D721Med (cell line): ENCODE measurements around the gene WDR88.

Experiments used
- DNase-seq: peaks from one replicate; pipeline ENCODE4 v3.0.0; 2011; ENCODE audit warnings: low spot score; ENCODE audit not compliant: insufficient read length
- FAIRE-seq: peaks from 2 replicates; lab custom pipeline; 2011; peaks lifted over from hg19 to GRCh38; lab: Jason Lieb, UNC
- CTCF ChIP-seq: IDR thresholded peaks from 2 replicates; pipeline ENCODE4 v1.5.1; 2012; ENCODE audit warnings: mild to moderate bottlenecking, control low read depth; ENCODE audit not compliant: insufficient read depth; ENCODE audit errors: missing control alignments

Gene WDR88

DNA sequence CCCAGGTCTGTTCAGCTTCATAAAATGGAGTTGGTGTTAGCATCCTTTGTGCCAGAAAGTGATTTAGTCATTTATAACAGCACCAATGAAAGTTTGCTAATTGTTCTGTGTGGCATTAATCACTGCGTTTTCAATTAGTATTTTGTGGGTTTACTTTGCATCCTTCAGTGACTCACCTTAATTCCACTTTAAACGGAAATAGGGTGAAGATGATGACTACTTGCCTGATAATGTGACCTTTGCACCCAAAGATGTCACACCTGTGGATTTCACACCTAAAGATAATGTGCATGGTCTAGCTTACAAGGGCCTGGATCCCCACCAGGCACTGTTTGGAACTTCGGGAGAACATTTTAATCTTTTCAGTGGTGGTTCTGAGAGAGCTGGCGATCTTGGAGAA lies 35.9 kb upstream of the WDR88 start:
- FAIRE-seq: no peak
- no peak for DNase-seq
- TF ChIP-seq CTCF: no peak

DNA sequence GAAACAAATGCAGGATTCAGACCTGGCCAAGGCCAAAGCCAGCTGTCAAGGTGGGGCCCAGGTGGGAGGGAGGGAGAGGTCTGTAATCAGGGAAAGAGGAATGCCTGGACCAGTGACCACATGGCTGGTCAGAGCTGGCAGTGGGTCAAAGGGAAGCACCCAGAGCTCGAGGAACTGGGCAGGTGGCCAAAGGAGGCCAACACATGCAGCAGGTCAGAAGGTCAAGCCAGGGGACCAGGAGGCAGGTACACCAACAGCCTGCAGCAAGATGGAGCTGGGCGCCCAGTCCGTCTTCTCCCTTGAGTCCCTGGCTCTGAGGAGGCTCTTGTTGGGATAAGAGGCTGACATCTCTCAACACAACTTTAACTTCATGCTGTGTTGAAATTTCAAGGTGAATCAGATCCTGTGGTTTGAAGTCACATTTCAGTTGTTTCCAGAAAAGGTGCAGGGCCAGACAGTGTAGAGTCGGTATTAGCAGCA lies 33.8 kb upstream of the WDR88 start:
- FAIRE-seq: no peak
- DNase-seq: no peak
- TF ChIP-seq CTCF: no peak

- DNase-seq: no peak
- FAIRE-seq: no peak
Measured at GRCh38 chr19:33100894-33101644, 30.8 kb upstream of the WDR88 start.

GRCh38 chr19:33102893-33103292 lies 29.0 kb upstream of the WDR88 start:
- FAIRE-seq (no peak), DNase-seq (no peak)
- no peak for TF ChIP-seq CTCF

More at GRCh38 chr19:33100894-33101644, 30.8 kb upstream of the WDR88 start:
- TF ChIP-seq CTCF: no peak

GRCh38 chr19:33108161-33108560 lies 23.8 kb upstream of the WDR88 start:
- TF ChIP-seq CTCF: no peak

DNA sequence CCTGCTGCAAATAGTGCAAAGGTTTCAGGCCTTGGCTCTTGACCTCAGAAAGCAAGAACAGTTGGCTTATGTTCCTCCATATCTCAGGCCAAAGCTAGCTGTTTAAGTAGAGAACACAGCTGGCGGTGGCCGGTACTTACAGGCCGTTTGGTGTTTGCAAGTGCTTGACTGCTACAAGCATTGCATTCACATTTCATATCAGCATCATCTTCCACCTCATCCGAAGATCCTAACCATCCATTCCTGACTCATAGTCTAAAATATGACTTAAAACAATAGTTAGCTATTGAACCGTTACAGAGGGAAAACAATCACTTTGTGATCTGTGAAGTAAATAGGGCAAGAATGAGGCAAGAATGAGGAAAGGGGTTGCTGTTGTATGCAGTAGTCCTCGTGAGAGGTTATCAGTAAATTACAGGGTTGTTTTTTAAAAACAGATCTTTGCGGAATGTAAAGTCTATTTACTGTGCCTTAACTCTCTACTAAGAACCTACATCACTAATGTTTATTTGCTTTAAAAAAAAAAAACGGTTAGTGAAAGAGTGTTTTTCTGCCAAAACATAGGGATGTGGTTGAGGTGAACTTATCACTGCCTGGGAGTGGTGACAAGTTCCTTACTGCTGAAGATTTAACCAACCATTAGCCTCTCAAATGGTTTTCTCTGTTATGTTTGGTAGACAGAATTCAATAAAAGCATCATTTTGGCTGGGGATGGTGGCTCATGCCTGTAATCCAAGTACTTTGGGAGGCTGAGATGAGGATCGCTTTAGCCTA lies 21.6 kb upstream of the WDR88 start:
- no peak for DNase-seq
- no peak for FAIRE-seq
- TF ChIP-seq CTCF: no peak

More at GRCh38 chr19:33108161-33108560, 23.8 kb upstream of the WDR88 start:
- FAIRE-seq: no peak
- DNase-seq: no peak
